Type B pancreatic cell (in vitro differentiated cells): Measurements from ENCODE around the gene NAXE. TPM values are rescaled to one million over a fixed set of nuclear protein-coding genes. Genes with fewer than 3 reads are reported as not detected.
A peak's percentile ranks its signal among the peaks of the same experiment; 100 is the strongest.

ENCODE experiments used
- DNase-seq: peaks from one replicate; pipeline ENCODE4 v3.0.0; 2021; ENCODE audit warnings: mixed read lengths; ENCODE audit not compliant: unreplicated experiment; ENCODE audit errors: extremely low spot score
- H3K27ac Mint-ChIP-seq: 2 replicates; pipeline ENCODE4 v1.8.0; 2021; ENCODE audit warnings: mild to moderate bottlenecking, mixed read lengths
- H3K27me3 Mint-ChIP-seq: 2 replicates; pipeline ENCODE4 v1.8.0; 2021; ENCODE audit warnings: mixed read lengths
- H3K36me3 Mint-ChIP-seq: 2 replicates; pipeline ENCODE4 v1.8.0; 2021; ENCODE audit warnings: mixed read lengths
- H3K4me1 Mint-ChIP-seq: one replicate; pipeline ENCODE4 v1.8.0; 2021; ENCODE audit warnings: mixed read lengths; ENCODE audit not compliant: unreplicated experiment
- H3K4me3 Mint-ChIP-seq: 2 replicates; pipeline ENCODE4 v1.8.0; 2021; ENCODE audit warnings: mild to moderate bottlenecking, mixed read lengths
- H3K9me3 Mint-ChIP-seq: 2 replicates; pipeline ENCODE4 v1.8.0; 2021; ENCODE audit warnings: mixed read lengths
- CTCF ChIP-seq: fragments of 200-600 bp; sonication (generic); conservative IDR thresholded peaks from 2 replicates; pipeline ENCODE4 v1.5.0; 2021; ENCODE audit warnings: antibody characterized with exemption, mild to moderate bottlenecking
- long read RNA-seq: library from polyadenylated mRNA; unstranded; transcript quantifications from one replicate; pipeline ENCODE4 v2.0.0, GENCODE V29; 2020
- total RNA-seq: library from RNA; stranded (reverse); gene quantifications from 2 replicates; pipeline ENCODE4 v1.2.1, GENCODE V29; 2021; ENCODE audit warnings: low replicate concordance

NAXE gene
- 86.3 and 98.4 TPM in 2 replicates for total RNA-seq
- long read RNA-seq, transcript NAXE-203 (6 exons, 1,125 nt), result major isoform, 59 of 66 reads
- long read RNA-seq, partial matches to known transcripts, result 2 of 66 reads
- long read RNA-seq, other reads (novel, unspliced or antisense), result 1 of 66 reads

- Mint-ChIP-seq H3K27ac (peak within 1 kb of the TSS; percentile 90), H3K9me3 (no peaks in the 10 kb centered on the region), H3K36me3 (peaks cover 5% of the 10 kb centered on the region), H3K4me1 (peaks cover 4% of the 10 kb centered on the region), H3K4me3 (peak within 1 kb of the TSS; percentile 91), H3K27me3 (no peaks in the 10 kb centered on the region)
- peak; percentile 80 for DNase-seq
- TF ChIP-seq CTCF, result no peak
Observed at GRCh38 chr1:156591432-156592157, at the start of gene NAXE. Gene NAXE (plus strand): TSS chr1:156591776. CDS start chr1:156591805, 29 bp downstream.

- H3K27ac Mint-ChIP-seq, result peak overlapping the region; percentile 92
- peaks cover 4% of the 10 kb centered on the region for H3K36me3 Mint-ChIP-seq
Observed at GRCh38 chr1:156543066-156543465, 48.5 kb upstream of the NAXE start.

GRCh38 chr1:156544592-156545102, 46.9 kb upstream of the NAXE start:
- Mint-ChIP-seq H3K27me3 (no peaks in the 10 kb centered on the region), H3K4me1 (peaks cover 13% of the 10 kb centered on the region), H3K27ac (no peak overlapping the region), H3K4me3 (no peak overlapping the region), H3K9me3 (no peaks in the 10 kb centered on the region), H3K36me3 (peaks cover 4% of the 10 kb centered on the region)
- no peak for TF ChIP-seq CTCF
- no peak for DNase-seq

More at GRCh38 chr1:156543066-156543465, 48.5 kb upstream of the NAXE start:
- no peak for TF ChIP-seq CTCF
- H3K4me3 Mint-ChIP-seq, result peak overlapping the region; percentile 55
- no peaks in the 10 kb centered on the region for H3K27me3 Mint-ChIP-seq
- no peak for DNase-seq
- H3K4me1 Mint-ChIP-seq, result peaks cover 13% of the 10 kb centered on the region
- no peaks in the 10 kb centered on the region for H3K9me3 Mint-ChIP-seq

- Mint-ChIP-seq H3K4me3 (no peak overlapping the region), H3K9me3 (no peaks in the 10 kb centered on the region), H3K36me3 (peaks cover 8% of the 10 kb centered on the region), H3K27ac (no peak overlapping the region), H3K4me1 (peaks cover 13% of the 10 kb centered on the region), H3K27me3 (no peaks in the 10 kb centered on the region)
- DNase-seq, result no peak
- TF ChIP-seq CTCF, result no peak
Observed at GRCh38 chr1:156546267-156546666, 45.3 kb upstream of the NAXE start.

- Mint-ChIP-seq H3K27me3 (no peaks in the 10 kb centered on the region), H3K36me3 (peaks cover 11% of the 10 kb centered on the region)
Observed at GRCh38 chr1:156547434-156547833, 44.1 kb upstream of the NAXE start.

More at GRCh38 chr1:156547434-156547833, 44.1 kb upstream of the NAXE start:
- Mint-ChIP-seq H3K4me1 (peaks cover 13% of the 10 kb centered on the region), H3K9me3 (no peaks in the 10 kb centered on the region), H3K27ac (no peak overlapping the region), H3K4me3 (no peak overlapping the region)
- no peak for DNase-seq
- no peak for TF ChIP-seq CTCF
